ENCODE data around the gene TYW3.

TYW3 gene, protein sequence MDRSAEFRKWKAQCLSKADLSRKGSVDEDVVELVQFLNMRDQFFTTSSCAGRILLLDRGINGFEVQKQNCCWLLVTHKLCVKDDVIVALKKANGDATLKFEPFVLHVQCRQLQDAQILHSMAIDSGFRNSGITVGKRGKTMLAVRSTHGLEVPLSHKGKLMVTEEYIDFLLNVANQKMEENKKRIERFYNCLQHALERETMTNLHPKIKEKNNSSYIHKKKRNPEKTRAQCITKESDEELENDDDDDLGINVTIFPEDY

DNA sequence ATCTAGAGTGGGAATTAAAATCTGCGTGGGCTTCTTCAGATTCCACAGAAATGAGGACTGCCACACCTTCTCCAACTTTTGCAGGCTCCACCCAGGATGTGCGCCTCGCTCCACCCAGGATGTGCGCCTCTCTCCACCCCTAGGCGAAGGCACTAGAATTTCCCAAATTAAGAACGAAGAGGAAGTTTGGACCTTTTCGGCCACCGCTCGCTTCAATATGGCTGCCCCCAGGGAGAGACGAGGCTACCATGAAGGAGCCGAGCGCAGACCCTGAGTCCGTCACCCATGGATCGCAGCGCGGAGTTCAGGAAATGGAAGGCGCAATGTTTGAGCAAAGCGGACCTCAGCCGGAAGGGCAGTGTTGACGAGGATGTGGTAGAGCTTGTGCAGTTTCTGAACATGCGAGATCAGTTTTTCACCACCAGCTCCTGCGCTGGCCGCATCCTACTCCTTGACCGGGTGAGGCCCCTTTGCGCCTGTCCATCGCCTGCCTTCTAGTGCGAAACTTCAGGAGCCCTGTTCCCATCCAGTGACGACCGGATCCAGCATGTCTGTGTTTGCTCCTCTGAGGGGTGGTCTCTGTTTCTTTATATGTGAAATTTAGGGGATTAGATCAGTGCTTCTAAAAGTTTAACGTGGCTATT, at the start of gene TYW3, which contains the start of gene CRYZ:
TYW3 (plus strand) TSS at position 193 of the 644 bp plus-strand sequence; CDS start at position 286, 93 bp downstream.
CRYZ (minus strand) TSS at position 91 of the 644 bp plus-strand sequence. CDS start 8,229 bp downstream, outside the sequence.
- DNase-seq = no peak

DNA sequence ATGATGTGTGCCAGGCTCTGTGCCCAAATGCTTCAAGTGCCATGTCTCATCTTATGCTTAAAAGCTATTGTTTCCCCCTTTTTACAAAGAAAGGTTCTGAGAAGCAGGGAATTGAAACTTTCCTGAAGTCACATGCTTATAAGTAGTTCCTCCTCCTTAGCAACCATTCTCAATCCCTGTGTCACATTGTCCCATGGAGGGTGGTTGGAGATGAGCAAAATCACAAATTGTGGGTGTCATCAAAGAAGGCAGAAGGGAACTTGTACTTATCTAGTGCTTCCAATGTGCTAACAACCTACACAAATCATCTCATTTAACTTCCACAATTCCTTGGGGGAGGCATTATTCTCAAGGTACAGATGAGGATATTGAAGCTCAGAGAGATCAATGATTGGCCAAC, 49.3 kb upstream of the TYW3 start:
- no peak for DNase-seq

DNA sequence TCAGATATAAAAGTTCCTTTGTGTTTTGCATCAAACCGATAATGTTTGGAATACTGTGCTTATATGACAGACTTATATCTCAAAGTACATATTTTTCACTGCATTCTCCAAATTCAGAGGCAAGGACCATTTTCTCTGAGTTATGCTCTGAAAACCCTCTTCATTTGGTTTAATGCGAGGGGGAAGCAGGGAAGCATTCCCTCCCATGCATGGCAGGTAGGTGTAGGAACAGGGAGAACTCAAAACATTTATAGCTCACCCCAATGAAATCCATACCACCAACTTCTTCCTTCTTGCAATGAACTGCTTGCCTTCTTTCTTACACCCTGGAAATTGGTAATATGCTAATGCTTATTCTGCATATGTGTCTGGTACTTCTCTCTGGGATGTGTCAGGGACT, 48.7 kb upstream of the TYW3 start:
- DNase-seq = no peak

DNA sequence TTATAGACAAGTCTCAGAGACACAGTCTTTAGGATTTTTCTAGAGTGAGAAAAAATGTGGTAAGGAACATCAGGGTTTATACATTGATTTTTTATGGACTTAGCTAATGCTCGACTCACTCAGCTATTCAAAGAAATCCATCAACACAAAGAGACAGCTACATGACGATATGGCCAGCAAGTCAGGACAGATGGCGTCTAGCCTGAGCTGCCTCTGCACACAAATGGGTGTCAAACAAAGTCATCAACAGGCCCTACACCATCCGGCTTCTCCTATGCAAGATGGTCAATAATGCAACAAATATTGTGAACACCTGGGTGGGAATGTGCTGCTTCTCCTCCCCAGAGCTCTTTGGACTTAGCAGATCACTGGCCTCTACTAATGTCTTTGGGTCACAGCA, 46.0 kb upstream of the TYW3 start:
- DNase-seq = no peak

DNA sequence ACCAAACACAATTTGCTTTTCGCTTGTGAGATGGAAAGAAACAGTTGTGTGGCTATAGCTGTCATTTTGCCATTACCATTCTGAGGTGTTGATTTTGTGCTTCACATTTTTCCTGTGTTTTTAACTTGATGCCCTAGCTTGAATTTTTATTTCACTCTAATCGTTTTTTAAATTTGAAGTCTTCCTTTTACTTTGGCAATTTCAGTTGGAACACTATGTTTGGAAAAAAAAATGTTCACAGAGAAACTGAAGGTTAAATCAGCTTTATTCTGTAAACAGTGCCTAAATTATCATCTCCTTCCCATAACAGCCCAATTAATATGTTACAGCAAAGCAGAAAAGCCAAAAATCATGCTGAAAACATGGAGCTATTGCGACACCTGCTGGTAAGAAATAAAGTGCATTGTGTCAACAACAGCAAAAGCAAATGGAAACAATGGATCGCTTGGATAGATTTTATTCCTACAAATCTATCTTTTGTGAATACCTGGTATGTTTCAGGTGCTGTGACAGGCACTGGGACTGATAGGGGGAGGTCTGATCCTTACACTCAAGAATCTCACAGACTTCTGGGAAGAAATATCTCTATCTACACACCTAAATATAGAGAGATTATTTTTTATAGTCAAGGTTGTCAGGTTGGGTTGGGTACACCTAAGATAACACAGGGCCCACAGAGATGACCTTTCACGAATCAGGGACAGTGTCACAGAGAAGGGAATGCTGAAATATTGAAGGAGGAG, 43.2 kb upstream of the TYW3 start:
- peak; percentile 55 for DNase-seq

DNA sequence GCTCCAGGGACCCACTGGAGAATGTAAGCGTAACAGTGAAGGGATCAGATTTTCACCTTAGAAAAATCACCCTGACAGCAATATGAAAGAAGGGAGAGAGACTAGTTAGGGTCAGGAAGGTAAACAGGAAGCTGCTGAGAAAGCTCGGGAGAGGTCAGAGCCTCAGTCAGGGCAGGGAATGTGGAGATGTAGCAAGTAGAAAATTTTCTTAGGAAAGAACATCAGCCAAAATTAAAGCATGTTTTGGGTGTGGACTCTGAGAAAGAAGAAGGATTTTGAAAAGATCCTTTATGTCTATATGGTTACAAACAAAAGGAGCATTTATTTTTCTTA, 42.6 kb upstream of the TYW3 start:
- DNase-seq = no peak

DNA sequence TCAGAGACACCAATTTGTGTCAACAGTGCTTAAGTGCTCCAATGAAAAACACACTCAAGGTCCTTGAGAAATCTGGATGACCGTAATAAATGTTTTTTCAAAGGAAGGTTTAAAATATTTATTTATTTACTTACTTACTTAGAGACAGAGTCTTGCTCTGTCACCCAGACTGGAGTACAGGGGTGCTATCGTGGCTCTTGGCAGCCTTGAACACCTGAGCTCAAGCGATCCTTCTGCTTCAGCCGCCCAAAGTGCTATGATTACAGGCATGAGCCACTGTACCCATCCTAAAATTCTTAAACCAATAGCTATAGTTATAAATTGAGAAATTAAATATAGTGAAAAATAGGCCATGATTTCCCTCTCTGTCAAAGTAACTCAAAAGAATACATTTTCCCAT, 42.0 kb upstream of the TYW3 start:
- DNase-seq = no peak

DNA sequence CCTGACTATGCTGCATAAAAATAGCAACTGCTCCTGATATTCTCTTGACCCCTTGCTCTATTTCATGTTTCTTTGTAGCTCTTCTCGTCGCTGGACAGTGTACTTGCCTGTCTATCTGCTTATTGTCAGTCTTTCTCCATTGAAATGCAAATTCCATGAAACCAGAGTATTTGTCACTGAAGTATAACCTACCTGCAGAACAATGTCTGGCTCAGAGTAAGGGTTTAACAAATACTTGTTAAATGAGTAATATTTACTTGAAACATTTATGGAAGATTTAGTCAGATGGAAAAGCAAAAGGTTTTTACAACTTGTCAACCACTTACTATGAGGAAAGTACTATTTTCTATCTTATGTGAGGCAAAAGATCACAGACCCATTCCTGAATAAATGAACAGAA, 39.5 kb upstream of the TYW3 start:
- DNase-seq = no peak

DNA sequence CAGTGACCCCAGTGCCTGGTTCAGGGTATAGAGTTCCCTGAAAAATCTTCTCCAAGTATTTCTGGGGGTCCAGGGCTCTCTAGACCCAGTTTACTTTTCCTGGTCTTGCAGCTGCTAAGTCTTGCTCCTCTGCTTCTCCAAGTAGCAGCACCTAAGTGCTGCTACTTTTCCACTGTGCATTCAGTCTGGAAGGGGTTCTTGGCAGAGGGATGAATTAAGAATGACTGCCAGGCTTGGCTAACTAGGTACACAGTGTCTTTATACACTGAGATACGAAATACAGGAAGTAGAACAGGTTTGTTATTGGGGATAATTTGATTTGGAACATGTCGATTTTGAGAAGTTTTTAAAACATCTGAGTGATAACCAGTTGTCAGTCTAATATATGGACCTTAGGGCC, 35.1 kb upstream of the TYW3 start:
- DNase-seq = no peak

DNA sequence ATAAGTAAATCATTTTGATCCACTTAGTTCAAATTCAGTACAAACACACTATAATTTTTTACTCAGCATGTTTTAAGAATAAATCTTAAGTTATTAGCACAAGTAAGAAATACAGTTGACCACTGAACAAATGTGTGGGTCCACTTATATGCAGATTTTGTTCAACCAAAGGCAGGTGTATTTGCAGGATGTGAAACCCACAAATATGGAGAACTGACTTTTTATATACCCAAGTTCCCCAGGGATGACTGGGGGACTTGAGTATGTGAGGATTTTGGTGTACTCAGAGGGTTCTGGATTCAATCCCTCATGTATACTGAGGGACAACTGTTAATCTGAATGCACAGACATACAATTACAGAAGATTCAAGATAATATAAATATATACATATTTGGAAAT, 33.6 kb upstream of the TYW3 start:
- DNase-seq = no peak

DNA sequence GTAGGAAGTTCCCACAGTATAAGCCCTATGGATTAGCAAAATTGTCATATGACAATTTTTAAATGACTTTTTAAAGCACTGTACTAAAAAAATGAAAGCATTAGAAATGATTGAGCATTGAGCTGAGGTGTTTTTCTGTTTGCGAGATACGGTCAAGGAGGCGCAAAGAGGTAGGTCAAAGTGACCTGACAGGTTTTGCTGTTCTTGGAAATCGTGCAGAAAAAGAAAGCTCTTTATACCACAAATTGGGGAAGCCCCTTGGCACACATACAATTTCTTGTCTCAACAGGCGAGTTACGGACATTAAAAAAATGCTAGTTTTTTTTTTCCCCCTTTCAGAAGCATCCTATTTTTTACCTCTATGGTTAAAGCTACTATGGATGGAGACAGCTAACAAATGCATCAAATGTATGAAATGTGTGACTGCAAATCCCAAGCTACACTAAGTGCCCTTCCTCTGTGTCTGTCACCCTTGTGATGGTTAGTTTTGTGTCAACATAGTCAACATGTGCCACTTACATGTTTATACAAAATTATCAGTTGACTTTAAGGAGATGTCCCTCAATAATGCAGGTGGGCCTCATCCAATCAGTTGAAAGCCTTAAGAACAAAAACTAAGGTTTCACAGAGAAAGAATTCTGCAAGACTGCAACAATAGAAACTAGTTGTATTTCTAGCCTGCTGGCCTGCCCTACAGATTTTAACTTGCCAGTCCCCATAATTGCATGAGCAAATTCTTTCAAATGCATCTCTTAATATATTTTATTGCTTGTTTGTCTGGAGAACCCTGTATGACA, 29.4 kb upstream of the TYW3 start:
- no peak for DNase-seq

DNA sequence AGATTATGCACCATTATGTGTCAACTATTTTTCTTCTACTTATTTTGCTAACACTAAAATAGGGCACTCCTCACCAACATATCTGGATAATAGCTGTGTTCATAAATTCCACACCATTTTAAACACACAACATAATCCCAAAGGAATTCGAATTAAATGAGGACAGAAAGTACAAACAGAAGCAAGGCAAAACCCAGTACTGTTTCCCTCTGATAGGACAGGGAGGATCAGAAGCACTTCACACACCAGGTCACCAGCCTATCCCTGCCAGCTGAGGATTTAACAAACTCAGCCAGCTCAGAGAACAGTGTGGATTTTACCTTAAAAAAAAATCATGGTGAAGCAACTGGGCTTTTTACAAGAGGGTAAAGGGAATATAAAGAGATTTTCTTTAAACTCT, 20.1 kb upstream of the TYW3 start:
- no peak for DNase-seq

DNA sequence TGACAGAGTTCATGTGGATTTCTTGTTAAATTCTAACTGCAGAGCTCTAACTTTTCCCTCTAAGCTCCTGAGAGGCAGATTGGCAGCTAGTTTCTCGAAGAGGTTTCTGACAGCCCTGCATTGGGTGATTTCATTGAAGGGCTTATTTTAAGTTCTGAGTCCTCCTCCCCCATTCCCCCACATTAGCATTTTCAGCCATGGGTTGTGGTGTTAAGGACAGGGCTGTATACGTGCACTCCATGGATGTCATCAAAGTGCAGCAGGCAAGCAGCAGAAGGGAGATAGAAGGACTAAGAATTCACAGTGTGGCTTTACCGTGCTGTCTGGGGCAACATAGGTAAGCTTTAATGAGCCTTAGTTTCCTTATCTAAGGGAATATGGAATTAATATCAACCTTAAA, 19.1 kb upstream of the TYW3 start:
- DNase-seq = peak; percentile 69

DNA sequence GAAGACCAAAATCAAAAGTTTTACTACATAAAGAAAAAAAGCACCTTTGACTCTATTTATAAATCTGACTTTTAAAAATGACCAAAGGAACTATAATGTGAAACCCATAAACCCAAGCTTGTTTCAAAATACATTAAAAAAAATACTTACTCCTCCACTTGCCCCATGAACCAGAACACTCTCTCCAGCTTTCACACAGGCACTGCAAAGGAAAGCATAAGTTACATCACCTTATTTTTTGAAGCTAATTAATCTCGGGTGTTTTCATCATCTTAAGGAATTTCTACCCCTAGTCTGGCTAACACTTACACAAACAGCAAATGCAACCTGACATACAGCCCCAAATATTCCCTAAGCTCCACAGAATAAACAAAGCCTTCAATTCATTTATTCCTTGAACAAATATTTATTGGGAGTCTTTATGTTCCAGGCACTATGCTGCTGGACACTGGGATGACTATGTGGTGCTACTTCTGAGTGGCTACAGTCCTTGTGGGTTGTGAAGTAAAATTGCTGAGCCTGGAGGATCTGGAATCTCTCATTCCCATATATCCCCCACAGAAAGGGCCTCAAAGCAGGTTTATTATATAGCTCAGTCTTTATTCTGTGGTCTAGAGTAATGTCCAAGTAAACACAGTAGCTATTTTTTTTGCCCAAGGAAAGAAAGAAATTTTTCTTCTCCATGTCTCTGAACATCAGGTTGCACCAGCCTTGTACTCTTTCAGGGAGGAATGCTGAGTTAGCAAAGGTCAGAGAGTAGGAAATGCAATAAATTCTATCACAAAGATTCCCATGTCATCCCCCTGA, 18.3 kb upstream of the TYW3 start:
- no peak for DNase-seq

DNA sequence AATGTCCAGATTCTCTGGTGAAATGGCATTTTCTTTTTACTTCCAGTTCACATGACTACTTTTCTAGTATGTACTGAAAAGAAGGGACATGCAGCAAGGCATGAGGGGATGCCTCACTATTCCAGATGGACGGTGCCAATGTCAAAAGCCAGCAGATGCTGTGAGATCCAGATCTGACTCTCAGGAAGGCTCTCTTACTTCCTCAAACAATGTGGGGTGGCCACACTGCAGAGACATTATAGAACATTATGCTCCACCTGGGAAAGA, 17.8 kb upstream of the TYW3 start:
- DNase-seq = no peak

DNA sequence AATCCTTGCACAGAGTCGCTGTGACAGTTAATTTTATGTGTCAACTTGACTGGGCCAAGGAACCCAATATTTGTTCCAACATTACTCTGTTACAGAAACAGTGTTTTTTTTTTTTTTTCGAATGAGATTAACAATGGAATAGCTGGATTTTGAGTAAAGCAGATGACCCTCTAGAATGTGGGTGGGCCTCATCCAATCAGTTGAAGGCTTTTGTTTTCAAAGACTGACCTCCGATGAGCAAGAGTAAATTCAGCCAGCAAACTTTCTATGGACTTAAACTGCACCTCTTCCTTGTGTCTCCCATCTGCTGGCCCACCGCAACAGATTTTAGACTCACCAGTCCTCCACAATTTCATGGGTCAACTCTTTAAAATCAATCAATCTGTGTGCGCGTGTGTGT, 17.1 kb upstream of the TYW3 start:
- DNase-seq = no peak

DNA sequence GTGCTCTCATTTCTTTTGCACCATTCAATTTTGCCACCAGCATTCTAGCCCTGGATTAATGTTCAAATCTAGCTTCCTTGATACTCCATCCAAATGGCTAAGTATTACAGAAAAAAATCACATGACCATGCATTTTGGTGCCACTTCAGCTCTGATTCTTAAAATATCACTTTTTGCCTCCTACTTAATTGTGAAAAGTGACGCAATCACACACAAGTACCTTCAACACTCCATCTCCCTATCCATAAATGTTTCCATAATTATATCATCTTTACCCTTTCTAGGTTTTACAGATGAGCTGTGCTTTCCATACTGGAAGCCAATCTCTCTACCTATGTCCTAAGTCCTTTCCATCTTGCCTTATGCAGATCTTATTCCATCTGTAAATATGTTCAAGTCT, 16.1 kb upstream of the TYW3 start:
- DNase-seq = no peak

DNA sequence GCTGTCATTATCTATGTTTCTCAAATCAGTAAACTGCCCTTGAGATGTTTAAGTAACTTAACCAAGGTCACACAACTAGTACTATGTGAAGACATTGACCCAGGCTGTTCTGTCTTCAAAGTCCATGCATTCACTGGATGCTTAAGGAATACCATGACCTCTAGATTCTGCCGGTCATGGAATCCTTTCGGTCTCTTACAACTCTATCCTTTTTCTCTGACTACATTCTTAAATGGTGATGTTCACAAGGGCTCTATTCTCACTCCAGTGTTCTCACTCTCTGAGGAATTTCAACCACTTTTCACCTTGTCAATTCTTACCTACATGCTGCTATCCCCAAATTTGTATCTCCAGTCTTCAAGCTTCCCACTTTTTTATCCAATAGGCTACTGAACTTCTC, 15.3 kb upstream of the TYW3 start:
- DNase-seq = no peak

DNA sequence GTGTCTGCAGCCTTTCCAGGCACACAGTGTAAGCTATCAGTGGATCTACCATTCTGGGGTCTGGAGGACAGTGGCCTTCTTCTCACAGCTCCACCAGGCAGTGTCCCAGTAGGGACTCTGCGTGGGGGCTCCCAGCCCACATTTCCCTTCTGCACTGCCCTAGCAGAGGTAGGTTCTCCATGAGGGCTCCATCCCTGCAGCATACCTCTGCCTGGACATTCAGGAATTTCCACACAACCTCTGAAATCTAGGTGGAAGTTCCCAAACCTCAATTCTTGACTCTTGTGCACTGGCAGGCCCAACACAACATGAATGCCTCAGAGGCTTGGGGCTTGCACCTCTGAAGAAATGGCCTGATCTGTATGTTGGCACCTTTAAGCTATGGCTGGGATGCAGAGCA, 6.9 kb upstream of the TYW3 start:
- no peak for DNase-seq

DNA sequence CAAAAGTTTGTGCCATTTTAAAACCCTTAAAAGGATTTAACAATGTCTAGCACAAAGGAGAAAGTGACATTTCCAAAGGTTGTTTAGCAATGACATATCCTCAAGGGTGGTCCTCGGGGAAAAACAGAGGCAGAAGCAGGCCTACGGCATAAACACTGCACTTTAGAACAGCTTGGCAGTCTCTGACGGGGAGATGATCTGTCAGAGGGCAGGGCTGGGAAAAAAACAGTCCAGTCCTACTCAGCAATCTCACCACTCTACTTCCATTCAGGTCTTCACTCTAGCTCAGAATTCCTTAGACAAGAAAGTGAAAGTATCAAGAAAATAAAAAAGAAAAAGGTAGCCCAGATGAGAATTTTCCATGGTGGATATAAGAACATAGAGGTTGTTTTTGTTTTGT, 4.2 kb upstream of the TYW3 start:
- DNase-seq = no peak

DNA sequence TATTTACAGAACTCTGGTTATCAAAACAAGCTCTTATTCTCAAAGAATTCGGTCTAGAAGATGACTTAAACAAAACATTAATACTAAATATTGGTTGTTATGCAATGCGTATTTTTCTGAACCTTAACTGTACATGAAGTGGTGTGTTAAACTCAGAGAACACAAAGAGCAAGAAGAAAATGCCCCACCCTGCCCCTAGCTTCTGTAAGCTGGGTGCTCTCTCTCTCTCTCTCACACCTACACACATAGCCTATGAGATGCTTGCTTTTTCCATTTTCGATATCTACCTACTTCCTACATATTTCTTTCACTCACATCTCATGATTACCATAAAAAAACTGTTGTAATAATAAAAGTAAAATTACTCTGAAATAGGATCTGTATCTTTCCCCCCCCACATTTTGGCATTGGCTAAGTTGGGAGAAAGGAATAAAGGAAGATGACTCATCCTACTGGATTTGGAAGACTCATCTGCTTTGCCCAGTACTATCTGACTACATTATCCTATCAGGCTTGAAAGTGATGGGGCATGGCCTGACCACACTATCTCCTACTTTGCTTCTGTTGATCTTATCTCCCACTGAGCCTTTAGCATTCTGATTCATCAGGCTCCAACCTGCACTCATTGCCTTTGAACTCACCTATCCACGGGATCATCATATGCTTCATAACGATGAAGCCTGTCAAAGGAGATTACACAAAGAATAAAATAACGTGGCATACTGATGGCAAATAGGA, 3.0 kb upstream of the TYW3 start:
- peak; percentile 87 for DNase-seq

DNA sequence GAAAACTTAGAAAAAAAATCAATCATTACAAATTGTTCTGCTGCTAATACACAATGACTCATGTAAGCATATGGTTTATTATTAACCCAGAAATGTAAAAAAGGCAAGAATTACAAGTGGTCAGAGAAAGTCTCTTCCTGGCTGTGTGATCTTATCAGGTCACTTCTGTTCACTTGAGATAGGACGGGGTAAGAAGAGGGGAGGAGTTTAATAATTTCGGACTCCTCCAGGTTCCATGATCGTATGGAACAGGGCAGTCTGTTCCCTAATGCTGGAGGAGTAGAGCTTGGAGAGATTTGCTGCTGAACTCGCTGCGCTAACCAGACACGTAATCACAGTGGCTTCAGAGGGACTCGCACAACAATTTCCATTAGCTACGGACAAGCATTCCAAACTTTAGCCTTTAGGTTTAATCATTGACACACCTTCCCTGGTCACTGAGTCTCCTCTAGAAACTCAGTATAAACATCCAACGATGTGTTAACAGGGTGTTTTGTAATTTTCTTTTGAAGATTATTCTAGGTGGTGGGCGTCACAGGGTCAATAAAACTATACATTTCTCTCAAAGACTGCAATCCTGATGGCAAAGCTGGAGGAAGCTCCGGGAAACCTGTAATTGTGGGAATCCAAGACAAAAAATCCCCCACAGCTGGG, 1.4 kb upstream of the TYW3 start:
- peak; percentile 55 for DNase-seq
